ENCODE measurements around the gene ADAMTS17.
A peak's percentile ranks its signal among the peaks of the same experiment; 100 is the strongest.
"Not testable (repeated sequence)": the region's sequence is repeated elsewhere in the genome, so short reads cannot be mapped to it uniquely, and the experiment has no call there.

Gene ADAMTS17

DNA sequence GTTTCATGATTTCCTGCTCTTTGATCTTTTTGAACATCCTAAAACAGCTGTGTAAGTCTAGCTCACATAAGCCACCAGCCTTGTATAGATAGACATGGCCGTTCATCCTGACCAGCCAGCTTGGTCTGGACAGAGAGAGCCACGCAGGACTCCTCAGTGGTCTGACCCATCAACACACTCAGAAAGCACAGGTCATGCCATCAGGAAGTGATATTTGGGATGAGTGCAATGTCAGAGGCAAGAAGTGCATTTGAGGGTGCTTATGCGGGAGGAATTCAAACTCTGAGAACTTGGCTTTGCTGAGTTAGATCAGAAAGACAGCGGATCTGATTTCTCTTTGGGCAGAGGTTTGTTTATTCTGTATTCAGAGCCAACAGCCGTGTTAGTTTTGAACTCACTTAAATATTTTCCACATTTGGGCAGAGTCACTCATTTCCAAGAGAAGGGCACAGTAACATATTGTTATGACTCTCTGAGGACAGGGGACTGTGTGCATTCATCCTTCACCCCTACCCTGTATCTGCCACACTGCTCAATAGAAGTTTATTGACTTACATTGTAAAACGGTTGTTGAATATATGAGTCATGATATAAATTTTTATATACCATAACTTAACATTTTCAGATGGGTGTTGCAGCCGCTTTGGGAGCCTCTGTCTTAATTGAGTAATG is 383.2 kb downstream of the ADAMTS17 start:
- DNase-seq (ENCODE audit: low read depth in 1 of 2, low spot score in 1 of 2), result no peak

DNA sequence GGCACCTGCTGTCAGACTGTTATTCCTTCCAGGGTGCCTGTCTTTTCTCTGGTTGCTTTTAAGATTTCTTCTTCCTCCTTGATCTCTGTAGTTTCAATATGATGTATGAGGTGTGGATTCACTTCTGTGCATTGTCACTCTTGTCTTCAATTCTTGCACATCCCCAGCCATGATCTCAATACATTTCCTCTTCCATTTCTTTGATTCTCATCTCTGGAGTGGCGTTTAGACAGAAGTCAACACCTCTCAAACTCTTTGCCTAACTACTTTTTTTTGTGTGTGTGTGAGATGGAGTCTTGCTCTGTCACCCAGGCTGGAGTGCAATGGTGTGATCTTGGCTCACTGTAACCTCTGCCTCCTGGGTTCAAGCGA is 384.1 kb downstream of the ADAMTS17 start:
- DNase-seq (ENCODE audit: low read depth in 1 of 2, low spot score in 1 of 2), result no peak

DNA sequence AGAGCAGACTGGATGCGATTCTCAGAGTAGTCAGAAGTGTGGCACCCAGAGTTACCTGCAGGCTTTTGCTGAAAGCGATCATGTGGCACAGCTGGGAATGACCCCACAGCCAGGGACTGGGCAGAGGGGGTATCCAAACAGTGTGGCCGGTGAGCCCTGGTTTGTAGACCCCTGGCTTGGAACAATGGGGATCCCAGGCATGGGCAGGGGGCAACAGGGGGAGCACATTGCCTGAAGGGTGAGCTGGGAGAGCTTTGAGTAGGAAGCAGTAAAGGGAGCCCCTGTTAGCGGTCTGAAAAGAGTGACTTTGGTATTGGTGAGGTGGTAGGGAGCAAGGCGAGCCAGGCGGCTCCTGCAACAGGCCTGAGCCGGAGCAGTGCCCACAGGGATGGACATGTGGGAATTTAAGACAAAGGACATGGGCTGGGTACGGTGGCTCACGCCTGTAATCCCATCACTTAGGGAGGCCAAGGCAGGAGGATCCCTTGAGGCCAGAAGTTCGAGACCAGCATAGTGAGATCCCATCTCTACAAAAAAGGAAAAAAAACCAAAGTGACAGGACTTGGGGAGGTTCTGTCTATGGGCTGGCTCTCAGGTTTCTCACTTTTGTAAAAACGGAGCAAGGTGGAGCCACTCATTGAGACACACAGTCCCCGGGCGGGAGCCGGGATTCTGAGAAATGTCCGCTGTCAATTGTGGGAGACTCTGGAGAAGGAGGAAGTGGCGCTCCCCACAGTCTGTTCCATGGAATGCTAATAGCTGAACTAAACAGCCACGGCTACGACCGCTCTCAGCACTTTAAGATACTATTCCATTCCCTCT is 384.7 kb downstream of the ADAMTS17 start:
- DNase-seq (ENCODE audit: low read depth in 1 of 2, low spot score in 1 of 2), result no peak

DNA sequence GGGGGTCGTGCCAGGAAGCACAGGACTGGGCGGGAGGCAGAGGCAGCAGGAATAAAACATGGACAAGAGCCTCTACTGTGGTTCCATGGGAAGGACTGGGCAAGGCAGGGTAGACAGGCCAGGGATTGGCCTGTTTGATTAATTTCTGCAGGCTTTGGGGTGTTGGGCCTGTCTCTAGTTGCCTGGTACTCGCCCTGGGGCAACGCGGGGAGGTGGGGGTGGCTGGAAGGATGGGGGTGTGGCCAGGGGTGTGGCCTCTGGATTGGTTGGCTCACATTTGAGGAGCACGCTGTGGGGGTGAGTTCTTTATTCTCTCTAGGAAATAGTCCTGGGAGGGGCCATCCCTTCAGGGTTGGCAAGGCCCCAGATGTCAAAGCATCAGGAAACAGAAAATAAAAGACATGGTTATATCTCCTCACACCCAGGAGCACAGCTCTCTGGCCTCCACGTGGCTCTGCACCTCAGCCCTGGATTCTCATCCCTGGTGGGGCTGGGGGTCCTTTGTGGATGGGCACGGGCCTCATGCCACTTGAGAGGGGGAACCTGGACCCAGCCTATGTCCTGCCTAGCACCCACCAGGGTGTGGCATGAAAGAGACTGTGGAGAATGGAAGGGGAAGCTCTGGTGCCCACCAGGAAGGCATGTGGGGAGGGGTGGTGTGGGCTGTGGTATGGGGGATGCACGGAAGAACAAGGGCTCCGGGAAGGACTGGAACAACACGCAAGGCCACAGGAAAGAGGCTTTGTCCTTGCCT is 385.6 kb downstream of the ADAMTS17 start:
- DNase-seq (ENCODE audit: low read depth in 1 of 2, low spot score in 1 of 2), result no peak

DNA sequence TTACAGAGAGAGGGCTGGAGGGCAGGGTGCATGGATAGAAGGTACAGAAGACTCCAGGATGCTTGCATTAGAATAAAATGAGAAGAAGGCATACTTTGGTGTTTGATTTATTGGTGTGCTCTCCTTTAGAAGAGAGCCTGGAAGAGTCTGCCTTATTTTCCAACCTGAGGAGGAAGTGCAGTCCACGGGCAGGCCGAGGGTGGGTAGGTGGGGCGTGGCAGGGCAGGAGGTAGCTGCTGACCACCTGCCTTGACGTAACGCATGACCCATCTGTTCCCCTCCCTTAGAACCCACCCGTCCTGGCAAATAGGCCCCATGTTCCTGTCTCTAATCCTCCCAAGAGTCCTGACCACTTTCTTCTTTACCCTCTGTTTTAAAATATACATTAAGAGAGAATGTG is 386.2 kb downstream of the ADAMTS17 start:
- DNase-seq (ENCODE audit: low read depth in 1 of 2, low spot score in 1 of 2), result no peak

DNA sequence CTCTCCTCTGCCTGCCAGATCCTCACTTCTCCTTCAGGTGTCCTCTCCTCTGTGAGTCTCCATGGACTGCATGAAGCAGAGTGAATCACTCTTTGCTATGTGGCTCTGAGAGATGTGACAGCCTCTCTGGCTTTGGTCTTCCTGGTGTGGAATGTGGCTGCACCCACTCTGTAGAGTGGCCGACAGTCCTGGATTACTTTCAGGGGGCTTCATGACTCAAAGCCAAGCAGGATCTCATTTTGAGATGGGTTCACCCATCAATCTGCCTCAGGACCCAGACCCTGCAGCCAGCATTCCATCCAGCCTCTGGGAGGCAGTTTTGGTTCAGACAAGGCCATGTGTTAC is 386.6 kb downstream of the ADAMTS17 start:
- DNase-seq (ENCODE audit: low read depth in 1 of 2, low spot score in 1 of 2), result no peak

DNA sequence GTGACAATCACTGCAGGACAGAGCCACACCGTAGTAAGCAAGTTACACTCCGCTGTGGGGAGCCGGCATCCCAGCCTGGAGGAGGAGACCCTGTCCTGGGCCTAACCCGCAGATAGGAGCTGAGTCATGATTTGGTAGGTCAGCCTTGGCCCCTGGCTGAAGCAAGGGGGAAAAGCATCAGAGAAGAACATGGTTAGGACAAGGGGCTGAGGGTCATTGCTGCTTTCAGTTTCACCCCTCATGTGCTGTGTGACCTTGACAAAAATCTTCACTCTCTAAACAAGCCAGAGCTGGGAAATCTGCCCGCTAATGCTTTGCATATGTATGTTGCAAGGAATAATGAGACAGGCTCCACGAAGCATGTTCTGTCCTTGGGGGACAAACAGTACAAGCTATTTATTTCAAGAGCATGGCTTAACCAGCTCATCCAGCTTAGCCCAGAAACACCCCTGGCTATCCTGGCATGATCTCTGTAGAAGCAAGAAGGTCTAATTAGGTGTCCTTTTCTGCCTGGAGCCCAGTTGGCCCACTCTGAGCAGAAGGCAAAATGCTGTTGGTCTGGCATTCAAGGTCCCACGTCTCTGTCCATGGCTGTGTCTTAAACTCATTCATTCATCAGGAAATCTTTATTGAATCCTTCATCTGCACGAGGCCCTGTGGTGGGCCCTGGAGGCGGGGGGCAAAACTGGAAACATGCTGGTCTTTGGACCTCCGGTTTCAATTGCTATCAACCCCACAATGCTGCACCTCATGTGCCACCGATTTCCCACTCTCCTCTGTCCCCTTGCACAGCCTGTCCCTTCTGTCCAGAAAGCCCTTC is 387.2 kb downstream of the ADAMTS17 start:
- DNase-seq (ENCODE audit: low read depth in 1 of 2, low spot score in 1 of 2), result no peak

DNA sequence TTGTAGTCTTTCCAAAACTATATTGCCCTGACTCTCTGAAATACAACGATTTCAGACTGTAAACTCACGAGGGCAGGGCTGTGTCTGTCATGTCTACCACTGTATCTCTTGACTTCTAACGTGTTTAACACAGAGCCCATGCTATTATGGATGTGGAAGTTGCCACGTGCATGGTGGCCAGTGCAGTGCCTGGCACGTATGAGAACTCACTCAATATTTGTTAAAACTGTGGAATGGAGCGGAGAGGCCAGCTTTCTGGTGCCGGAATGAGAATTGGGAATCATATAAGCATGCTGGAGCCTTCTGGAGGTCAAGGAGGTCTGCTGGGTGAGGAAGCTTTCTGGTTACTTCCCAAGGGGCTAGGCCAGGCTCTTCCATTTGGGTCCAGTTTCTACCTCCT is 387.9 kb downstream of the ADAMTS17 start:
- no peak for DNase-seq (ENCODE audit: low read depth in 1 of 2, low spot score in 1 of 2)

DNA sequence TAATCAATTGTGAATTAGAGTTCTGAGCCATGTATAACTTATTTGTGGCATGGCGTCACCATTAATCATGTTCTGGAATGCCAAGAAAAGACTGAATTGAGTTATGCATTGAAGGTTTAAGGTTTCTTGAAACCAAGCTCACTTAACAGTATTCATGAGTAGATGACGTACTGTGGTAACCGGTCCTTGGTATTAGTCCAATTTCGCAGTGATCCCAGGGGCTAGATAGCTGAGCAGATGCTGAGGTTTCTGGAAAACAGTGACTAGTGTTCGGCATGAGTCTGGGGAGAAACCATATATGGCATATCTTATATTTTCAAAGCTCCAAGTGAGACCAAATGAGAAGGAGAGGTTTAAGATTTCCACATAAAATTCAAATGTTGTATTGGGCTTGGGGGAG is 390.3 kb downstream of the ADAMTS17 start:
- DNase-seq (ENCODE audit: low read depth in 1 of 2, low spot score in 1 of 2), result no peak

DNA sequence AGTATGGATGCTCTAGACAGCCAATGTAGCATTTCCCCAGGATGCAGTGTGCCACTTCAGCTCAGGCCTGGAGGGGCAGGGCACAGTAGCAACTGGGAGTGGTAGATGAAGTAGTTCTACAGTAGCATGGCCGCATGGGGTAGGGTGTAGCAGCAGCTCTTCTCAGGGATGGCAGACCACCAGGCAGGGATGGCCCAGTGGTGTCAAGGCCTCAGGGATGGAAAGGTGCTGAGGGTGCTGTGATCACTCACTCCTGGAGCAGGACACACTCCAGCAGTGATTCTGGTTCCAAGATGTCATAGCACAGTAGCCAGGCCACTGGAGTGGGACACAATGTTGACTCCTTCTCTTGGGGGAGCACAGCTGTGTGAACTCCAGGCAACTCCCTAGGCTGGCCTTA is 397.6 kb downstream of the ADAMTS17 start:
- DNase-seq (ENCODE audit: low read depth in 1 of 2, low spot score in 1 of 2), result no peak

DNA sequence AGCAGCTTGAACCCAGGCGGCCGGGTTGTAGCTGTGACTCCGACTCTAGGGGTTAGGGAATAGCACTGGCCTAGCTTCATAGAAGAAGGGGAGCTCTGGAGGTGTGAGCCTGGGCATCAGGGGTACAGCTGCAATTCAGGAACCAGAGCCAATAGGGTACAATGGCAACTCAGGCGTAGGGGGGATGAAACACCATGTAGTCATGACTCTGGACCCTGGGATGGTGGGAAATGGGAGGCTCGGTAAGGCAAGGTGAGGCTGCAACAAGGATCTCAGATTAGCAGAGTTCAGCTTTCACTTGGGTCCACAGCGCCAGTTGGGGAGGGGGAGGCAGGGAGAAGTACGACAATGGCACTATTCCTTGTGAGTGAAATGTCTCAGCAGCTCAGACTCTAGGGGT is 398.3 kb downstream of the ADAMTS17 start:
- no peak for DNase-seq (ENCODE audit: low read depth in 1 of 2, low spot score in 1 of 2)

DNA sequence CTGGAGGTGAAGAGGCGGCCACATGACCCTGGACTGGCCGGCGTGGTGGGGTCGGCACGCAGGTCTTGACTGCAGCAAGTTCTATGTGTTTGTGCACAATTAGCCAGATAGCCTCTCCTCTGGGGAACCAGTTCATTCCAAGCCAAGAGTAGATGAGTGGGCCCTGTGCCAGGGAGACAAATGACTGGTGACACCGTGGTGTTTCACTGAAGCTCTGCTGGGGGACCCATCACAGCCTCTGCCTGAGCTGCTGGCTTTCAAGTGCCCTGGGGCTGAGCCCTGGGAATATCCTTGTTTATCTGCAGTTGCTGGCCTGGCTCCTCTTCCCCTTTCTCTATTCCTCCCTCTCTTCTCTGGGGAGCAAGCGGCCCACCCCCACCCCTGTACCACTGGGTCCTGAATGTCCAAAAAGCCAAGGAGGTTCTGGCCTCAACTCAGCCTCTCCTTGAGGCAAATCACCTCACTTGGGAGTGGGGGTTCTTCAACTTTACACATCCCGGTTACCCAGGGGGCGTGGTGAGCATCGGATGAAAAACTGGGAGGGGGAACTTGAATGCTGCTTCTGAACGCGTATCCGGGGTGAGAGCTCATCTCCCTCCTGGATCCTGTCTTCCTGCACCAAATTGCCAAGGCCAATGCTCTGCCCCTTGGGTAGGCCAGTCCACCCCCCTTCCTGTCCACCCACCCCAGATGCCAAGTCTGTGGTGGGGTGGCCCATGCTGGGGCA is 408.9 kb downstream of the ADAMTS17 start:
- DNase-seq (ENCODE audit: low read depth in 1 of 2, low spot score in 1 of 2), result no peak

DNA sequence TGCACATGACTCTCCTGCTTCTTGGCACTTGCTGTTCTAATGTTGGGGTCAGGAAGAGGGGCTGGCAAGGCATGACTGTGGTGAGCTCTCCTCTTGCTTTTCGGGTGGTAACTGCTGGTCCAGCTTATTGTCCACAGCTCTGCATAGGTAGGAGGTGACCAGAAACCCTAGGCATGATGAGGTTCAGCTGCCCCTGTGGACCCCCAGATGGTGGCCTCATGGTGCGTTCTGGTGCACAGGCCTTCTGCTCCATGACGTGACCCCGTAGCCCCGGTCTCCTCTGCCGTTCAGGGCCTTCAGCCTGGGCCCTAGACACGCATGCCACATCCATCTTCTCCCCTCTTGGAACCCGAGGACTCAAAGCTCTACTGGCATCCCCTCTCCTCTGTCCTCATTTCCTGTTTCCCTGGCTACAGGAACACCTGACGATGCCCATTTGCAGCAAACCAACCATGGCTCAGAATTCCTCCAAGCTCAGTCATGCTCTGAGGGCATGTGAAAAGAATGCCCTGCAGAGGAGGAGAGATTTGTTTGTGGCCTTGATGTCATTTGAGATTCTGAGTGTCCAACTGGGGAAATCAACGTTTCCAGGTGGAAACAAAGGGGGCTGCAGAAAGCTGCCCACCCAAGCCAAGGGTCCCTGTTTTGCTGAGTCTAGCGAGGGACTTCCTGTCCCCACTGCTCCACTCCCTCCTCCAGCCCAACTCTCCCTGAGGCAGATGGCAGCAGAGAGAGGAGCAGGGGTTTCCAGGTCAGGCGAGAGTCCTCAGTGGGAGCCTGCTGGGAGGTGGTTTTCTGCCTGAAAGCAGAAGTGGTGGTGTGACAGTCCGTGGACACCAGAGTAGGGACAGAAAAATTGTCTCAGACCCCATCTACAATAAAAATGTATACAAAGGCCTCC is 409.8 kb downstream of the ADAMTS17 start:
- DNase-seq (ENCODE audit: low read depth in 1 of 2, low spot score in 1 of 2), result no peak

DNA sequence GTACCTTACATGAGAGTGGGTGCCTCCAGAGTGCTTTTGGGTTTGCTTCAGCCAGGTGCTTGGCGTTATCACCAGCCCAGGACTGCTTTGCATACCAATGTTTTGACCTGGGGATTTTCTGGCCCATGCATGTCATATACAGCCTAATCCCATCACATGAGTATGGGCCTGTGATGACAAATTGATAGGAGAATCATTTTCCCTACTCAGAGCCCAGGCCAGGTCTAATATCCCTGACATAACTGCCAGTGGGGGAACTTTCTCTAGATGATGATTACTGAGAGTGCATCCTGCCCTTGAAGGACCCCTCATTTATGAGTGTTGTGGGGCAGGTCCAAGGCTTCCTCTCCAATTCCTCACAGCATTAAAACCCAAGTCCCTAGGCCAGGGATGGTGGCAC is 411.1 kb downstream of the ADAMTS17 start:
- DNase-seq (ENCODE audit: low read depth in 1 of 2, low spot score in 1 of 2), result no peak

DNA sequence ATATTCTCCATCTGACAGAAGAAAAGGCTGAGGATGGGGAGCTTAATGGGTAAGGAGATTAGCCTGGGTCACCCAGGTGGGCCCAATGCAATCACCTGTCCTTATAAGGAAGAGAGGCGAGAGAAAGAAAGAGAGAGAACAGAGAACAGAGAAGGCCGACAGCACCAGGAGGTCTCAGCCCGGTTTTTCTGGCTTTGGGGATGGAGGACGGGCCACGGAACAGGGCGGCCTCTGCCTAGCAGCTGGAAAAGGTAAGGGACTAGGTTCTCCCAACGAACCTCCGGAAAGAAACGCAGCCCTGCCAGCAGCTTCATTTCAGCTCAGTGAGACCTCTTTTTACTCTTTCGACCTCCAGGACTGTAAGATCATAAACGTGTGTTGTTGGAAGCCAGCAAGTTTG is 412.5 kb downstream of the ADAMTS17 start:
- no peak for DNase-seq (ENCODE audit: low read depth in 1 of 2, low spot score in 1 of 2)

DNA sequence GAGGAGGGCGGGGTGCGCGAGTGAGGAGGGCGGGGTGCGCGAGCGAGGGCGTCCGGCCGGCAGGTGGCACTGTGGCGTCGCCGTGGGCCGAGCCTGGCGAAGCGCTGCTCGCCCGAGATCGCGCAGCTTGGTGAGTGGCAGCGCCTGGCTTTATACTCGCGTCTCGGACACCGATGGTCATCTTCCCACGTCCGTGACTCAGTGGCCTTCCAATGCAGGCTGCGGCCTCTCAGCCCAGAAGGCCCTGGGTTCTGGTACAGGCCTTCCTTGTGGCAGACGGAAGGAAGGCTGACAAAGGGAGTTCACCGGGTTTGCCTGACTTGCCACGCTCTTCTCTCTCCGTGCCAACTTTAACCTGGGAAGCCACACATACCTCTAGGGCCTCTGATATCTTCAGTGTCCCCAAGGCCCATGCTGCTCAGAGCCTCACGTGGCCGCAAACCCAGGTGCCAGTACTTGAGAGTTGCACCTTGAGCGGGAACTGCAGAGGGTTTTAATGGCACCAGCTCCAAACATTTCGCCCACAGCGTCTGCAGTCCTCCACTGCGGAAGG is 413.3 kb downstream of the ADAMTS17 start:
- DNase-seq (ENCODE audit: low read depth in 1 of 2, low spot score in 1 of 2), result peak; percentile 82 to 86

DNA sequence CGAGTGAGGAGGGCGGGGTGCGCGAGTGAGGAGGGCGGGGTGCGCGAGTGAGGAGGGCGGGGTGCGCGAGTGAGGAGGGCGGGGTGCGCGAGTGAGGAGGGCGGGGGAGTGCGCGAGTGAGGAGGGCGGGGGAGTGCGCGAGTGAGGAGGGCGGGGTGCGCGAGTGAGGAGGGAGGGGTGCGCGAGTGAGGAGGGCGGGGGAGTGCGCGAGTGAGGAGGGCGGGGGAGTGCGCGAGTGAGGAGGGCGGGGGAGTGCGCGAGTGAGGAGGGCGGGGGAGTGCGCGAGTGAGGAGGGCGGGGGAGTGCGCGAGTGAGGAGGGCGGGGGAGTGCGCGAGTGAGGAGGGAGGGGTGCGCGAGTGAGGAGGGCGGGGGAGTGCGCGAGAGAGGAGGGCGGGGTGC is 415.2 kb downstream of the ADAMTS17 start:
- not testable (repeated sequence) for DNase-seq (ENCODE audit: low read depth in 1 of 2, low spot score in 1 of 2)

DNA sequence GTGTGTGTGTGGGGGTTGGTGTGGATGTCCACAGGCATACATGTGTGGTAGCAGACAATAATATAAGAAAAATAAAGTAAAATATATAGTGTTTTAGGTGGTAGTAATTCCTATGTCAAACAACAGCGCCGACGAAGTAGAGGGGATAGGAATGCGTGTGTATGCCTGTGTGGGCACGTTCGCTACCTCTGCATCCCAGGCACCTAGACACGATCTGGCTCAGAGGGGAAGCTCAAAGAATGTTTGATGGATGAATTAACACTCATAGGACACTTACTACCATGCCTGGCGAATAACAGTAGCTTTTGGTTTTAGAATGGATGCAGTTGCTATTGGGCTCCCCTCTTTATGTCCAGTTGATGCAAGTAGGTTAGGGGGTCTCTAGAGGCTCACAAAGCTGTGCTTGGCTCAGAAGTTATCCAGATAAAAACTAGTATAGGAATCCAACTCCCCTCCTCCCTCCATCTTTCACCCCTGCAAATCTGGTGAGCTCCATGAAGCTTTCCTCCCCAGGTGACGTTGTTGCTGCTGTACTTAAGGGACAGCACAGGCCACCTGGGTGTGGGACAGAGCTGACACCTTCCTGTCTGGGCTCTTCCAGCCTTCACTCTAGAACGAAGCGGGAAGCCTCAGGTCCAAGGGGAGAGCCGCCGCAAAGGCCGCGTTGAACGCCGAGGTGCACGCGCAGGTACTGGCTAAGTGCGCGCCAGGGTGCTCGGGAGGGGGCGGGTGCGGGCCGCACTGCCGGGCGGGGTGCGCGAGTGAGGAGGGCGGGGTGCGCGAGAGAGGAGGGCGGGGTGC is 415.9 kb downstream of the ADAMTS17 start:
- DNase-seq (ENCODE audit: low read depth in 1 of 2, low spot score in 1 of 2), result peak; percentile 57 to 74

DNA sequence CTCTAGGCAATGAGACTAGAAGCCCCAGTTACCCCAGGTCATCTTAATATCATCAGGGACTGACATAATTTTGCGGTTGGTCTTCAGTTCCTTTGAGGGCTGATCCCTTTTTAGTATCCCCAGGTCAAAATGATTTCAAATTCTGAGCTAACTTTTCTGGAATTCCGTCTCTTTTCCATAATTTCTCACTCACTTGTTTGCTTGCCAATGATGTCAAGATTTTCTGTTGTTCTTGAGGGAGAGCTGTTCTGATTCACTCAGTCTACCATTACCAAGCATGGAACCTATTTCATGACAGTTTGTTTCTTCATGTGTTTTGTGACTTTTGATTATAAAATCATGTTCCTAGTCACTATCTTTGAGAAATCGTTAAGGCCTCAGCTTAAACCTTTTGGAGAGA is 418.1 kb downstream of the ADAMTS17 start:
- no peak for DNase-seq (ENCODE audit: low read depth in 1 of 2, low spot score in 1 of 2)
